Endothelial cell of umbilical vein (primary cell): Measurements from ENCODE around the gene TRDMT1. TPM values are rescaled to one million over a fixed set of nuclear protein-coding genes. Genes with fewer than 3 reads are reported as not detected.
A peak's percentile ranks its signal among the peaks of the same experiment; 100 is the strongest.

Experiments
- BruUV-seq: library from RNA; stranded (reverse); fragments of 400-500 nt; replicated peaks from 2 replicates; lab custom pipeline; 2021; lab: Mats Ljungman, UMichigan
- CTCF ChIA-PET: fragments of 300-600, 350-600 bp; sonication (Branson Sonifier 250); formaldehyde crosslinking; loops from one replicate; lab custom pipeline; 2021; ENCODE audit warnings: antibody characterized with exemption, inconsistent platforms; lab: Charles Lee
- POLR2A ChIA-PET: fragments of 300-600, 350-600 bp; sonication (Branson Sonifier 250); formaldehyde crosslinking; loops from one replicate; lab custom pipeline; 2021; ENCODE audit warnings: antibody characterized with exemption, inconsistent platforms; lab: Charles Lee
- DNase-seq: peaks from one replicate; pipeline ENCODE4 v3.0.0-alpha.2; 2011; ENCODE audit warnings: low read depth, low spot score
- FAIRE-seq: peaks from 2 replicates; lab custom pipeline; 2011; peaks lifted over from hg19 to GRCh38; lab: Jason Lieb, UNC
- H2AFZ ChIP-seq: 2 replicates; pipeline ENCODE4 v1.6.0; 2012; ENCODE audit warnings: low read depth, low read length, control low read depth, inconsistent platforms
- H3K27ac ChIP-seq: 2 replicates; pipeline ENCODE4 v1.5.1; 2011; ENCODE audit warnings: low read depth, mild to moderate bottlenecking, control low read depth, low read length, moderate library complexity; ENCODE audit not compliant: insufficient read depth
- H3K27me3 ChIP-seq, 2 experiments: 2 replicates each; pipeline versions ENCODE4 v1.6.0 to v1.6.1; 2011; ENCODE audit warnings: low read length in 2 of 2, mixed read lengths in 1 of 2; ENCODE audit not compliant: control insufficient read depth in 2 of 2, insufficient read depth in 2 of 2
- H3K36me3 ChIP-seq, 2 experiments: 2 replicates in 1 of 2; 3 replicates in 1 of 2; pipeline ENCODE4 v1.5.1; 2011; ENCODE audit warnings: low read length in 2 of 2, mild to moderate bottlenecking in 1 of 2, moderate library complexity in 1 of 2; ENCODE audit not compliant: control insufficient read depth in 2 of 2, insufficient read depth in 2 of 2; ENCODE audit errors: extremely low read depth in 1 of 2
- H3K4me1 ChIP-seq: 3 replicates; pipeline ENCODE4 v1.5.1; 2011; ENCODE audit warnings: mild to moderate bottlenecking, low read length; ENCODE audit not compliant: control insufficient read depth, insufficient read depth; ENCODE audit errors: extremely low read depth
- H3K4me2 ChIP-seq: 2 replicates; pipeline ENCODE4 v1.6.1; 2011; ENCODE audit warnings: low read length, control low read depth, mixed read lengths; ENCODE audit not compliant: insufficient read depth
- H3K4me3 ChIP-seq, 3 experiments: fragments of 200-600 bp in 1 of 3; sonication (generic), shearing (Covaris generic) in 1 of 3; replicated peaks in 1 of 3; 2 replicates each; pipeline ENCODE4 v1.5.1; 2011 to 2016; ENCODE audit warnings: control low read depth in 3 of 3, low read length in 3 of 3, mild to moderate bottlenecking in 2 of 3, inconsistent platforms in 1 of 3, low read depth in 1 of 3, moderate library complexity in 1 of 3; ENCODE audit not compliant: insufficient read depth in 1 of 3
- H3K79me2 ChIP-seq: 2 replicates; pipeline ENCODE4 v1.6.0; 2012; ENCODE audit warnings: low read length, inconsistent platforms; ENCODE audit not compliant: control insufficient read depth, insufficient read depth
- H3K9ac ChIP-seq: replicated peaks from 2 replicates; pipeline ENCODE3; 2011; ENCODE audit warnings: low read length, control low read depth; ENCODE audit not compliant: insufficient read depth; ENCODE audit errors: extremely low read depth
- H3K9me1 ChIP-seq: replicated peaks from 3 replicates; pipeline ENCODE4 v1.6.0; 2011; ENCODE audit warnings: mild to moderate bottlenecking, low read length; ENCODE audit not compliant: control insufficient read depth, insufficient read depth; ENCODE audit errors: extremely low read depth
- H3K9me3 ChIP-seq: replicated peaks from 2 replicates; pipeline ENCODE4 v1.5.1; 2012; ENCODE audit warnings: low read length, inconsistent platforms; ENCODE audit not compliant: control insufficient read depth, insufficient read depth
- H4K20me1 ChIP-seq: replicated peaks from 2 replicates; pipeline ENCODE3; 2011; ENCODE audit warnings: mild to moderate bottlenecking, low read length; ENCODE audit not compliant: control insufficient read depth, insufficient read depth; ENCODE audit errors: extremely low read depth
- FOS ChIP-seq: IDR thresholded peaks from 2 replicates; pipeline ENCODE4 v1.6.1; 2011; ENCODE audit warnings: mild to moderate bottlenecking, low read length, moderate library complexity, borderline replicate concordance; ENCODE audit not compliant: insufficient read depth
- MYC ChIP-seq: IDR thresholded peaks from one replicate; pipeline ENCODE4 v1.6.1; 2011; ENCODE audit warnings: mild to moderate bottlenecking, low read depth, low read length
- POLR2A ChIP-seq: IDR thresholded peaks from 2 replicates; pipeline ENCODE4 v1.6.1; 2012; ENCODE audit warnings: low read depth, mild to moderate bottlenecking, control low read depth, low read length
- dilution Hi-C: fragments of 300-500 bp; cut with MboI; formaldehyde crosslinking; loops from one replicate; pipeline ENCODE4 v1.15.0; 2019; ENCODE audit warnings: low sequenced_read_pairs; ENCODE audit not compliant: extremely low pct_ligation_motif_present
- intact Hi-C: fragments of 100-400 bp; cut with micrococcal nuclease; formaldehyde crosslinking; loops from one replicate; pipeline ENCODE4 v1.10.0; 2022
- polyA plus RNA-seq, 4 experiments: library from polyadenylated mRNA; depleted of rRNA in 3 of 4; stranded (reverse) in 3 of 4; unstranded in 1 of 4; fragments of >200 nt; gene quantifications; 2 replicates each; pipeline versions ENCODE4 v1.2.1 to v1.2.3, GENCODE V29; 2011 to 2012; ENCODE audit warnings: missing spikeins in 1 of 4
- total RNA-seq: library from RNA; stranded (reverse); gene quantifications from 2 replicates; pipeline ENCODE4 v1.2.3, GENCODE V29; 2021
- TF ChIP-seq, protein P1 (sequence below): IDR thresholded peaks from 2 replicates; pipeline ENCODE4 v1.6.1; 2011; ENCODE audit not compliant: insufficient read depth, insufficient read length
- TF ChIP-seq, protein P2 (sequence below), 2 donors: IDR thresholded peaks; 1 replicate in 1 of 2; 2 replicates in 1 of 2; pipeline ENCODE4 v1.5.1; 2011; ENCODE audit warnings: low read length in 2 of 2, mild to moderate bottlenecking in 2 of 2, moderate library complexity in 2 of 2, control low read depth in 1 of 2, inconsistent platforms in 1 of 2, low read depth in 1 of 2; ENCODE audit not compliant: insufficient read depth in 1 of 2; ENCODE audit errors: extremely low read depth in 1 of 2

TRDMT1 gene
- total and polyA plus RNA-seq, 2 donors (not counting 3 experiments of a cell fraction or from before 2014, with no cell fraction given) = 10.0 to 12.3 TPM

DNA sequence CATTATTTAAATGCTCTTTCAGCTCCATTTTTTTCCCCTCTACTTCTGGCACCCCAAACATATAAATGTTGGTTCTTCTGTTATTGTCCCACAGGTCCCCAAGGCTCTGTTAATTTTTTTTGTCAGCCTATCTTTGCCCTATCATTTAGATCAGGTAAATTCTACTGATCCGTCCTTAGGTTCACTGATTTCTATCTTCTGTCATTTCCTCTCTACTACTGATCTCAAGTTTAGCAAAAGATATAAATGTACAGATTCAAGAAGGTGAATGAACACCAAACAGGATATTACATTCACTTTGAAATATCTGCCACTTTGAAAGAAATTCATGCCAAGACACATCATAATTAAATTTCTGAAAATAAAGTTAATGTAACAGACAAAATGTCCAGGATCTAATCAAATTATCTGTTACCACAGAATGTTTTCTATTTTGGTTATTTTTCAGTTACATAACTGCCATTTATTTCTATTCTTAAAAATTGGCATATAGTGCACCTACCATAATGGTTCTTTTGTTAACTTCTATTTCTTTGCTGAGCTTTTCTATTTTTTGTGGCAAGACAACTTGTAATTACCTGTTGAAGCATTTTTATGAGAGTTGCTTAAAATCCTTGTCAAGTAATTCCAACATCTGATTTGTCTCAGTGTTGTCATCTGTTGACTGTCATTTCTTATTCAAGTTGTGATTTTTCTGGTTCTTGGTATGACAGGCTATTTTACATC, 59.8 kb downstream of the TRDMT1 start:
- ChIA-PET CTCF (interaction anchor here (1.4 kb wide), 1 partner anchor 9 kb away, joined by 3 read pairs; no protein-coding TSS in a partner anchor), POLR2A (no interaction called here)
- TF ChIP-seq, protein P1, sequence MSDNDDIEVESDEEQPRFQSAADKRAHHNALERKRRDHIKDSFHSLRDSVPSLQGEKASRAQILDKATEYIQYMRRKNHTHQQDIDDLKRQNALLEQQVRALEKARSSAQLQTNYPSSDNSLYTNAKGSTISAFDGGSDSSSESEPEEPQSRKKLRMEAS = no peak
- no peak for TF ChIP-seq MYC
- no peak for TF ChIP-seq FOS
- TF ChIP-seq, protein P2, sequence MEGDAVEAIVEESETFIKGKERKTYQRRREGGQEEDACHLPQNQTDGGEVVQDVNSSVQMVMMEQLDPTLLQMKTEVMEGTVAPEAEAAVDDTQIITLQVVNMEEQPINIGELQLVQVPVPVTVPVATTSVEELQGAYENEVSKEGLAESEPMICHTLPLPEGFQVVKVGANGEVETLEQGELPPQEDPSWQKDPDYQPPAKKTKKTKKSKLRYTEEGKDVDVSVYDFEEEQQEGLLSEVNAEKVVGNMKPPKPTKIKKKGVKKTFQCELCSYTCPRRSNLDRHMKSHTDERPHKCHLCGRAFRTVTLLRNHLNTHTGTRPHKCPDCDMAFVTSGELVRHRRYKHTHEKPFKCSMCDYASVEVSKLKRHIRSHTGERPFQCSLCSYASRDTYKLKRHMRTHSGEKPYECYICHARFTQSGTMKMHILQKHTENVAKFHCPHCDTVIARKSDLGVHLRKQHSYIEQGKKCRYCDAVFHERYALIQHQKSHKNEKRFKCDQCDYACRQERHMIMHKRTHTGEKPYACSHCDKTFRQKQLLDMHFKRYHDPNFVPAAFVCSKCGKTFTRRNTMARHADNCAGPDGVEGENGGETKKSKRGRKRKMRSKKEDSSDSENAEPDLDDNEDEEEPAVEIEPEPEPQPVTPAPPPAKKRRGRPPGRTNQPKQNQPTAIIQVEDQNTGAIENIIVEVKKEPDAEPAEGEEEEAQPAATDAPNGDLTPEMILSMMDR (IDR thresholded peaks at IDR 0.05; ENCODE audit: extremely low read depth in 1 of 2, insufficient read depth in 1 of 2, low read depth in 1 of 2, low read length in 2 of 2) = no peak
- TF ChIP-seq POLR2A = no peak
- Histone ChIP-seq H3K79me2 (no peaks in the 10 kb centered on the region), H3K9me3 (no peaks in the 10 kb centered on the region), H3K27ac (no peak overlapping the region), H3K36me3 (no peaks in the 10 kb centered on the region), H3K4me3 (no peak overlapping the region), H3K9me1 (no peaks in the 10 kb centered on the region), H2AFZ (no peak overlapping the region), H4K20me1 (no peaks in the 10 kb centered on the region), H3K4me2 (no peak overlapping the region), H3K9ac (no peak overlapping the region), H3K27me3 (no peaks in the 10 kb centered on the region), H3K4me1 (no peaks in the 10 kb centered on the region)
- no peak for DNase-seq
- intact Hi-C loops (no loop called here), dilution Hi-C loops (no loop called here)
- no TSS peak for BruUV-seq
- peak; percentile 12 for FAIRE-seq
